ENCODE results near the gene HIC2.
"Not testable (repeated sequence)": the region's sequence is repeated elsewhere in the genome, so short reads cannot be mapped to it uniquely, and the experiment has no call there.

- not testable (repeated sequence) for TF ChIP-seq HDGF (IDR thresholded peaks at IDR 0.05); CTCF (IDR thresholded peaks at IDR 0.05 in 2 of 3, conservative IDR thresholded peaks at IDR 0.05 in 1 of 3; ENCODE audit: control insufficient read depth in 2 of 3, extremely low read depth in 1 of 3, insufficient read depth in 1 of 3, low read depth in 3 of 3, low read length in 3 of 3); ZNF274 (IDR thresholded peaks at IDR 0.05; ENCODE audit: insufficient read depth, insufficient read length); POLR2AphosphoS5 (IDR thresholded peaks at IDR 0.05; ENCODE audit: low read length); EGR1 (IDR thresholded peaks at IDR 0.05; ENCODE audit: borderline replicate concordance in 1 of 2, low read depth in 2 of 2, low read length in 2 of 2)
Measured at GRCh38 chr22:21441170-21441569, 24.0 kb downstream of the HIC2 start.

Data from GM12878 (cell line).